NCI-H1105 treated with DMSO at 0.1 percent for 48 hours (cell line): ENCODE measurements around the gene RAD51B.

Source experiments
- DNase-seq: peaks from one replicate; lab custom pipeline; 2025; lab: John Stamatoyannopoulos, UW

The RAD51B gene

GRCh38 chr14:68576496-68577244 lies 757.1 kb downstream of the RAD51B start:
- no peak for DNase-seq

- DNase-seq, result no peak
Observed at GRCh38 chr14:68577802-68578541, 758.4 kb downstream of the RAD51B start.

- DNase-seq, result no peak
Observed at GRCh38 chr14:68578597-68578996, 759.0 kb downstream of the RAD51B start.

GRCh38 chr14:68580096-68580645 lies 760.6 kb downstream of the RAD51B start:
- DNase-seq, result no peak

- DNase-seq, result no peak
Observed at GRCh38 chr14:68580671-68581070, 761.1 kb downstream of the RAD51B start.

GRCh38 chr14:68583548-68584280 lies 764.1 kb downstream of the RAD51B start:
- no peak for DNase-seq

GRCh38 chr14:68584786-68585185 lies 765.2 kb downstream of the RAD51B start:
- DNase-seq, result no peak

GRCh38 chr14:68585690-68586089 lies 766.1 kb downstream of the RAD51B start:
- DNase-seq, result no peak

GRCh38 chr14:68586896-68587751 lies 767.5 kb downstream of the RAD51B start:
- no peak for DNase-seq

- DNase-seq, result no peak
Observed at GRCh38 chr14:68587931-68588330, 768.4 kb downstream of the RAD51B start.

- no peak for DNase-seq
Observed at GRCh38 chr14:68589447-68590200, 770.0 kb downstream of the RAD51B start.

- no peak for DNase-seq
Observed at GRCh38 chr14:68590201-68590522, 770.6 kb downstream of the RAD51B start.

GRCh38 chr14:68591786-68592185 lies 772.2 kb downstream of the RAD51B start:
- no peak for DNase-seq

- no peak for DNase-seq
Observed at GRCh38 chr14:68592948-68593556, 773.5 kb downstream of the RAD51B start.

- DNase-seq, result no peak
Observed at GRCh38 chr14:68593806-68594536, 774.4 kb downstream of the RAD51B start.

GRCh38 chr14:68594737-68595380 lies 775.3 kb downstream of the RAD51B start:
- no peak for DNase-seq

- no peak for DNase-seq
Observed at GRCh38 chr14:68596211-68596610, 776.6 kb downstream of the RAD51B start.

GRCh38 chr14:68596701-68597100 lies 777.1 kb downstream of the RAD51B start:
- DNase-seq, result no peak

- no peak for DNase-seq
Observed at GRCh38 chr14:68598089-68598488, 778.5 kb downstream of the RAD51B start.
